Measurements from ENCODE around the gene TANC1.

Gene TANC1

DNA sequence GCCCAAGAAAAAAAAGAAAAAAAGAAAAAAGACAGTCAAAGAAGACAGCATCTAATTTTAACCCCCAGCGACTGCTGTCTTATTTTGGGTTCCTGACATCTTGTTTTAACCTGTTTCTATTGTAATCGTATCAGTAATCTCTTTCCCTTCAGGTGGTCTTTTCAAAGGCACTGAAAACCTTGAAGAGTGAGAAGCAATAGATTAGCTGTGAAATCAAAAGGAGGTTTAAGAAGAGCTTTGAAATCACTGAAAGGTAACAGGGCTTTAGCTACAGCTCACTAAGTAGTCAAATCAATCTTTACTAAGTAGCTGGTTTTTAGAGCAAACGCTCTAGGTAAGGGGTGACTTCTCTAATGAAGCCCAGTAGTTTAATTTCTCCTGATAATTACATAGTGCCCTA, 5.4 kb upstream of the TANC1 start:
- DNase-seq: no peak

DNA sequence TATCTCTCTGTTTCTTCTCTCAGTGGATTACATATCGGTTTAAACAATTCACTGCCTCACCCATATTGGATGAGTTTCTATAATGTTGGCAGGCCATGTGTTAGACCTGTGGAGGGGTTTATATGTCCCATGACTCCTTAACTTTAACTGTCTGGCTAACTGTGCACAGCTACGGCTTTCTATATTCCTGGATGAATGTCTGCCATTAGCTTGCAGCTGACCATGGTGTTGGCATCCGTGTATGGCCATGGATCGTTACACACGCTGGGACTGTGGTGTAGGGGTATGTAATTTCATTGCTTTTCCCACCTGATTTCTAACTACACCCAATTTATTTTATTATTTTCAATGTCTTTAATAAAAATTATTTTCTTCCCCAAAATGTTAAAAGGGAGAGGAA, 3.3 kb upstream of the TANC1 start:
- DNase-seq: no peak

DNA sequence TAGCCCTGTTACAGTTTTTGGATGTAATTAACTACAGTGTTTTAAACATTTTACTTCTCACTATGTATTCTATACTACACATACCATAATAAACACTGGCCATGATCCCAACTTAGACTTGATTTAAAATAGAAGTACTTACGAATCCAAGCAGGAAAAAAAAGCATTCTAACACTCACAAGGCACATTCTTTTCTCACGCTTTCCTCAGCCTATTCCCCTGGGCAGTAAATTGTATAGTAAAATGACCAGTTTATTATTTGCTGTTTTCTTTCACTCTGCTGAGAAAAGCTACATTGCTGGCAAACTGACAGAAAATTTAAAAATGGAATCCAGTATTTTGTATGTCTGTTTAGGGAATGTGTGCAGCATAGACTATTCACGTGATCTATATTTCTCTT, 2.8 kb upstream of the TANC1 start:
- no peak for DNase-seq

DNA sequence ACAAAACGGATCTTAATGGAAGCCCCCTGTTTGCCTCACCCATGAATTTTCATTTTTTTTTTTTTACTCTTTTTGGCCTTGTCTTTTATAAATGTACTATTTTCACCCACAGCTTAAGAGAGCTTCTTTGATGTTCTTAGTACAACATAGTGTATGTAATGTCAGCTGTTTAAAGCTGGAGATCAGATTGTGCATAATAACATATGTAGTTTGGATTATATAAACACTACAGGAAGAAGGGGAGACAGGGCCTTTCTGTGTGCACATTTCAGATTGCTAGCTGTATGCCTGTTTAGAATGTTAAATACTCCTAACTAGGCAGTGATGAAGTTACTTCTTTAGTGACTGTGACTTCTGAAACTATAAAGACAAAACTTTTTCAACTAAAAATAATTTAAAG, 2.1 kb upstream of the TANC1 start:
- DNase-seq: no peak

DNA sequence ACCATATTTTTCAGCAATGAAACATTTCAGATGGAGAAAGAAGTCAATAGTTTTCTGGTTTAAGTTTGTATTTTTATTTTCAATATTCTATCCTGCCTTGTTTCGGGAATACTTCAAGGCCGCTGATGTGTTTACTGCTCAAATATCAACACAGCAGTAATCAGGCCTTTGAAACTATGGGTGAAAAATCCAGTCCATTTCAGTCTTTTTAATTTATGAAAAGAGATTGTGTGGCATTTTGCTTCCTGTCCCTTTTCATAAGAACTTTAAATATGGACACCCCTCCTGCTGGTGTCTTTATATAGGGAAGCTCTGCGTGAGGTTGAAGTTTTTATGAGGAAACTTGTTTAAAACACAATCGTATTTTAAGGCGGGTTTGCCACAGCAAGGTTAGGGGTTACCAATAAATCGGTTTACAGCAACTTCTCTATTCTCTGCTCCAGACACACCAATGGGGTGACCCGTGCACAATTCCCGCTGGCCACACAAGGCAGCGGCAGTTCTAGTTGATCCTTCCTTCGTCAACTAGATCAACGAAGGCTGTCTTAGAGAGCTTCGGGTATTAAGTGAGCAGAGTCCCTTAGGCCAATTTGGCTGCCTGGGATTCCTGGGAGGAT, 1.2 kb upstream of the TANC1 start:
- no peak for DNase-seq

DNA sequence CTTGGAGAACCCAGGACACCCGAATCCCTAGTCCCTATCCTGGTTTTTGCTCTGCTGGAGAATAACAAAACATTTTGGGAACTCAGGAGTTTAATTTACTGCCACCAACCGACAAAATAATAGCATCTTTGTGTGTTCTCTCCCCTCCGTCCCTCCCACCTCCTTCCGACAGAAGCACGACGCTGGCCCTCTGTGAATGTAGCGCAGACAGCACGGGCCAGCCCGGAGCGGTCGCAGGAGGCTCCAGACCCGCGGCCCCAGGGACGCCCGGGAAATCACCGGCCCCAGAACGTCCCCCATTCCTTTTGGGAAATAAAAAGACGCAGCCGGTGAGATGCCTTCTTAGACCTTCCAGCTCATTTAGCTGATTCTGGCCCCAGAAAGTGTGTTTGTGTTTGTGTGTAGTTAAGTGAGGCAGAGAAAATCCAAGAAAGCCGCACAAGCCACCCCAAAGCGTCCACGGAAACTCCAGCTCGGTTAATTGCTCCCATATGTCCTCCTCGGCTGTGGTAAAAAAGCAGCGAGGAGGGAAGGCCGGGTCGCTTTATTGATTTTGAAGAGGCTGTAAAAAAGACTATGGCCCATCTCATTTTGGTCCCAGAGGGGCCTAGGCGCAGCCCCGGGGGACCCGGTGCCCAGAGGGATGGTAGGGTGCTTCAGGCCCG, 577 bp upstream of the TANC1 start:
- DNase-seq: no peak

DNA sequence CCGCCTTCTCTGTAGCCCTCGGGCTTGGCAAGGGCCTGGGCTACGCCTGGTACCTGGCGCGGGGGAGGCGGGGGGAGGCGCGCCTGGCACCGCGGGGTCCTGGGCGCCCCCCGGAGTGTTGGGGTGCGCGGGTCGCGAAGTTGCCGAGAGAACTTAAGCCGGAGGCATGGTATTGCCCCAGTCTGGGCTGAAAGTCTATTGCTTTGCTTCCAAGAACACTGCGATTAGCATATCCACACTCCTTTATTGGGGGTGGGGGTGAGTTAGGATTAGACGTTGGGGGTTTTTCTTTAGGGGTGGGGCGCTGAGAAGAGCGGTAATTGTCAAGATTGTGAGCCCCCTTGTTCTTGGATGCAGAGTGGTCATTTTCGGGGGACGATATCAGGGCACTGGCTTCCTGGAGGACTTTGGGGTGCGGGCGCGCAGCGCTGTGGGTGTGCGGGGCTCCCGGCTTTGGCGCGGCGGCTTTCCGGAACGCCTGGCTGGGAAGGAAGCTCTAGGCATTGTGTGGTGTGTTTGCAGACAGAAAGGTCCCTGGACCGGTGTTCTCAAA, 798 bp downstream of the TANC1 start:
- no peak for DNase-seq

DNA sequence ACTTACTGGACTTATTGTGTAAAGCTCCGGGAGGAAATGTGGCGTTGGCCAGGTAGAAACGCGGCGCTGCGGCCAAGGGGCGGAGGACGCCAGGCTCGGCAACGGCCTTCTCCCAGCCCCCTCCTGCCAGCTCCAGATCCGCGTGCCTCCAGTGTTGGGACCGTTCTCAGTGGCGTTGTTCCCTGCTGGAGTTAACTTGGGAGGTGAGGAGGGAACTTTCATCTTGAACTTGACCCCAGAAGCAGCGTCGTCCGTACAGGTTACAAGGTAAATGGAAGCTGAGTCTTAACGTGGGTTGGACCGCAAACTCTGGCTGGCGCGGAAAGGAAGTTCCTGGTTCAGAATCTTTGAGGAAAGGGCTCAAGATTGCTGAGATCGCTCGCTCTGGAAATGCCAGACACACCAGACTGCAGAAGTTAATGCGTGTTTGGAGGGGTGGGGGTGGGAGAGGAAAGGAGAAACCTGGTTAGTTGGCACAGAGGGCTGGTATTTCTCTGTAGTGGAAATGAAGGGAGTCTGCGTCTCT, 1.3 kb downstream of the TANC1 start:
- no peak for DNase-seq

DNA sequence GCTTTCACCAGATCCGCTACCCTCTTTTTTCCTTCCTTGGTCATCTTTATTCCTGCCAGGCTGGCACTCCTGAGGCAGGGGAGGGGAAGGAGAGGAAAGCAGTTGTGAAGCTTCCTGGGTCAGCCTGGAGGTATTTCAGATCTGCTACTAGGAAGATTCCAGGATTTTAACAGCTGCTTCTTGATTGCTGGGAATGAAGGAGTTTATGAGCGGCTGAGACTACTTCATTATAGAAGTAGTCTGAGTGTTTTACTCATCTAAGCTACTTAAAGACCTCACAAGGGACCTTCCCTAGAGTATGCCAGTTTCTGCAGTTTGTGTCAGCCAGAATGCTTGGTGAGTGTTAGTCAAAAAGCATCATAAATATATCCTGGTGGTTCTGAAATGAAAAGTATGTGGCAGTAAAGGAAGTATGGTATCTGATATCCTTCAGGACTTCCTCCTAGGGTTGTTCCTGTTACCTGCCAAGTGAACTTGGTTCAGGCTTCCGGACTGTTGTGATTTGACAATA, 1.9 kb downstream of the TANC1 start:
- DNase-seq: no peak

DNA sequence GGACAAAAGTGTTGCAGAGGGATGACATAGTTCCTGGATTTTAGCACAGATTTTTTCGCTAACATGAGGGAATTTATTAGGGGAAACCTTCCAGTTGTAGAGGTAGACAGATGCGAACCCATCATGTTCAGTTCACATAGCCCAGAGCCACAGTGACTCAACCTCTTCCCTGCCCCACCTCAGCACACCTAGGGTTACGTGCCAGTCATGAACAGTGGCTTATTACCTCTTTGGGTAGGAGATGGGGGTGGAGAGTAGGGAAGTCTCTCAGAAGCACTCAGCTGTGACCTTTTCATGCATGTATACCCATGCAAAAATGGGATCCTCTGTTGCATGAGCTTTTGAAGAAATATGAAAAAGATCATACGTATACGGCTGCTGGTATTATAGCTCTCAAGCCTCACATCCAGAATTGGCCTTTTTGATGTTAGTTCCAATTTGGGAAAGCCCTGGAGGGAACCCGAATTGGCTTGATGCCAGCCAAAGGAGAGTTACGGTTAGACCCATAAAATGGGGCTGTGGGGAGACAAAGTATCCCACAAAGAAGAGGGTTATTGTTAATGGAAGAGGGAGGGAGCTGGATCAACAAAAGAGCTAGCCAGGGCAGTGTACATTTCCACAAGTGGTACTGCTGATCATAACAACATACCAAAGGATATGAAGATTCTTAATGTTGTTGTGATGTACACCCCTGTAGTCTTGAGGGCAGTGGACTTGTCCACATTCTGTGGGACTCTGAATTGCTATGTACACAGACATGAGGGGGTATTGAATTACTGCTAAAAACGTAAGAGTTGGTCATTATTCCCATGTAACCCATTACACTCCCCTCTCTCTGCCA, 4.9 kb downstream of the TANC1 start:
- no peak for DNase-seq

DNA sequence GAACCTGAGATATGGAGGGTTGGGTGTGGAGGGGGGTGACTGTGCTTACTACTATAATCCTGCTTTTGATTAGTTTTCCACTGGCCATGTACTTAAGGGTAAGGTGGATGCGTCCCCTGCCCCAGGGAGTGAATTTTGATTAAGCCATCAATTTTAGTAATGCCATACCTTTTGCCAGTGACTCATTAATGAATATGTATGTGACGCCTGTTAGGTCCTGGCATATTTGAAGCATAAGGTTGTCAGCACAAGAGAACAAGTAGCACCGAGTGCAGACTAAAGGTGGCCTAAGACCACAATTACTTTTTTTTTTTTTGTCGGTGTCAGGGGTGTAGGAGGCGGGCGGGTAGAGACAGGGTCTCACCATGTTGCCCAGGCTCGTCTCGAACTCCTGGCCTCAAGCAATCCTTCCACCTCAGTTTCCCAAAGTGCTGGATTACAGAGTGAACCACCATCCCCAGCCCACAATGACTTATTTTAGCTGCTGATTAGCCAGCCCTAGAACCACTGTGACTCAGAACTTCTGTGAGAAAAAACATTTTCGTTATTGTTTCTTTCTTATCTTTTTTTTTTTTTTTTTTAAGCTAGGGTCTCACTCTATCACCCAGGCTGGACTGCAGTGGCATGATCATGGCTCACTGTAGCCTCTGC, 7.0 kb downstream of the TANC1 start:
- no peak for DNase-seq

DNA sequence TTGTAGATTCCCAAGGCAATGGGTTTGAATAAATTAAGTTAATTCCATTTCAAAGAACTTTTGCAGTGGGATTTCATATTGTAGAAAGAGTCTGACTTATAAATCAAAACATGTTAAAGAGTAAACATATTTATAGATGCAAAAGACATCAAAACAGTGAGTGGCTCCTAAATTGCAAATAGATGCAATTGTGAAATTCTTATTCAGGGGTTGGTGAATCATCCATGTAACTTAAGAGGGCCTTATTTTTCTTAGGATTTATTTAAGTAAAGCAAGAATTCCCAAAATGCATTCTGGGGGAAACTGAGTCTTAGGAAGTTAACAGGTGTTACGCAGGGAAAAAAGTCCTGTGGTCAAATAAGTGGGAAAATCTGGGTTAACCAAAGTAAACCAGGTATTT, 11.3 kb downstream of the TANC1 start:
- DNase-seq: no peak

DNA sequence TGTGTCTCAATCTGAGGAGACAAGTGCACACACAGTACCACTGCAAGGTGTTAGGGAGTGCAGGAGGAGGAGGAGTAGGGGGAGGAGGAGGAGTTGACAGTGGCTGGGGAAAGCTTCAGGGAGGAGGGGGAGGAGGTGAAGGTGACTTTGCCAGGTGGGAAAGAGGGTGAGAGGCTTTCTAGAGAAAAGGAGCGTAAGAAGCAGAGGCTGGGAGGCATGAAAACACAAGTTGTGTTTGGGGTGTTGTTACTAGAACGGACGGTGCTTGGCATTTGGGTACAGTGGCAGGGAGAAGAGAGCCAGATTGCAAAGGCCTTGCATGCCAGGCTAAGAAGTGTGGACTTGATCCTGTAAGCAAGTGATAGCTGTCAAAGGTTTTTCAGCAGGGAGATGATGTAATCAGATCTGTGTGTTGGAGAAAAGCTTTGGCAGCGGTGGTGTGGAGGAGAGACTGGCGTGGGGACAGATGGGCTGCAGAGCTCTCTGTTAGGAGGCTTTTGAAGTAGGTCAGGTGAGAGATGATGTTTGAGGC, 16.2 kb downstream of the TANC1 start:
- DNase-seq: no peak

DNA sequence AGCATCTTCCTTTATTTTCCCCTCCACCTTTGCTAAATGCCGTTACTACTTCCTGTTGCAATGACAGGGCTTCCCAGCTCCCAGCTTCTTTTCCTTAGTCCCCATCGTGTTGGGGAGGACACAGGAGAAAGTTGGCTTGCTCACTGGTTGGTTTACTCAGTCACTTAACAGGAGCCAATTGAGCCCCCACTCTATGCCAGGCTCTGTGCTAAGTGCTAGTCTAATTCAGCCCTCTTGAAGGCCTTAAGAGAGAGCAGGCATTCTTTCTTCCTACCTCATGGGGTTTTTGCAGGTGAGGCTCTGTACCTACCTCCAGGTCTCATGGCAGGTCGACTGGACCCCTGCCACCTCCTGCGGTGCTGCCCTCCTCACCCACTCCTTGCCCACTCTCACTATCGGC, 20.1 kb downstream of the TANC1 start:
- DNase-seq: no peak

DNA sequence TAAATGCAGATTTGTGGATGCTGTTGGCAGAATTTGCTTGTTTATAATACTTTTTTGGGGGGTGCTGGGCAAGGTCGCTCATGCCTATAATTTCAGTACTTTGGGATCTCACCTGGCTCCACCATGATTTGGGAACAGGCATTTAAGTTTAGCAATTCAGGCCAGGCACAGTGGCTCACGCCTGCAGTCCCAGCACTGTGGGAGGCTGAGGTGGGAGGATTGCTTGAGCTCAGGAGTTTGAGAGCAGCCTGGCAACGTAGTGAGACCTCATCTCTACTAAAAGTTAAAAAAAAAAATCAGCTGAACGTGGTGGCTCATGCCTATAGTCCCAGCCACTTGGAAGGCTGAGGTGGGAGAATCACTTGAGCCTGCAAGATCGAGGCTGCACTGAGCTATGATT, 20.7 kb downstream of the TANC1 start:
- no peak for DNase-seq

DNA sequence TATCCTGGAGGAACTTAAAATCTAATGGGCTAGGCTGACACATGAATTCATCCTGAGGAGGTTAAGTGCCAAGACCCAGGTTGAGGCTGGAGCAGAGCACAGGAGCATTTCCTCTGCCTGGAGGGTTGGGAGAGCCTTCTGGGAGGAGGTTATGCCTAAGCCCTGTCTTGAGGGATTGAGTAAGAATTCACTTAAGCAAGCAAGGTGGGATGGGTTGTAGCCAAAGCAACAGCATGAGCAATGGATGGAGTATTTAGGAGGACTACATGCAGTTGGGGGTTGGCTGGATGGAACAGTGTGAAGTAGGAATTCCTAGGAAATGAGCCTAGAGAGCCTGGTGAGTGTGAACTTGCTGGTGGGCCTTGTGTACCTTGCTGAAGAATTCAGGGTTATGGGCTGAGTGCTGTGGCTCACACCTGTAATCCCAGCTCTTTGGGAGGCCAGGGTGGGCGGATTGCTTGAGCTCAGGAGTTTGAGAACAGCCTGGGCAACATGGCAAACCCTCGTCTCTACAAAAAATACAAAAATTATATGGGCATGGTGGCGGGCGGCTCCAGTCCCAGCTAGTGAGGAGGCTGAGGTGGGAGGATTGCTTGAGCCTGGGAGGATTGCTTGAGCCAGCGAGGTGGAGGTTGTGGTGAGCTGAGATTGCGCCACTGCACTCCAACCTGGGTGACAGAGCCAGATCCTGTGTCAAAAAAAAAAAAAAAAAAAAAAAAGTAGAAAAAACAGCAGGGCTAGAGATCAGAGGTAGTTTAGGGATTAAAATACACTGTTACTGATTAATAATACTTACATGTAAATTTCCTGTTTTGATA, 22.2 kb downstream of the TANC1 start:
- DNase-seq: no peak

DNA sequence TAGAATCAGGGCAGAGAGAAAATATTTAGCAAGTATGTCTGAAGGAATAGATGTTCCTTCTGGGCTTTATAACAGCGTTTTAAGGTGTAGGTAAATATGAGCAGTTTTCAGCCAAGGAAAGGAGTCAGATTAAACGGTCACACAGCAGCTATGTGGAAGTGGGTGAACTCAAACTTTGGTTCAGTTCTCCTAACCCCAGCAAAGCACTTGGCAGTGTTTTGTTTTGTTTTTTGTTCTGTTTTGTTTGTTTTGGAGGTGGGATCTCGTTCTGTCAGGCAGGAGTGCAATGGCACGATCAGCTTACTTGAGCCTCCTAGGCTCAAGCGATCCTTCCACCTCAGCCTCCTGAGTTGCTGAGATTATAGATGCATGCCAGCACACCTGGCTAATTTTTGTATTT, 24.6 kb downstream of the TANC1 start:
- no peak for DNase-seq

DNA sequence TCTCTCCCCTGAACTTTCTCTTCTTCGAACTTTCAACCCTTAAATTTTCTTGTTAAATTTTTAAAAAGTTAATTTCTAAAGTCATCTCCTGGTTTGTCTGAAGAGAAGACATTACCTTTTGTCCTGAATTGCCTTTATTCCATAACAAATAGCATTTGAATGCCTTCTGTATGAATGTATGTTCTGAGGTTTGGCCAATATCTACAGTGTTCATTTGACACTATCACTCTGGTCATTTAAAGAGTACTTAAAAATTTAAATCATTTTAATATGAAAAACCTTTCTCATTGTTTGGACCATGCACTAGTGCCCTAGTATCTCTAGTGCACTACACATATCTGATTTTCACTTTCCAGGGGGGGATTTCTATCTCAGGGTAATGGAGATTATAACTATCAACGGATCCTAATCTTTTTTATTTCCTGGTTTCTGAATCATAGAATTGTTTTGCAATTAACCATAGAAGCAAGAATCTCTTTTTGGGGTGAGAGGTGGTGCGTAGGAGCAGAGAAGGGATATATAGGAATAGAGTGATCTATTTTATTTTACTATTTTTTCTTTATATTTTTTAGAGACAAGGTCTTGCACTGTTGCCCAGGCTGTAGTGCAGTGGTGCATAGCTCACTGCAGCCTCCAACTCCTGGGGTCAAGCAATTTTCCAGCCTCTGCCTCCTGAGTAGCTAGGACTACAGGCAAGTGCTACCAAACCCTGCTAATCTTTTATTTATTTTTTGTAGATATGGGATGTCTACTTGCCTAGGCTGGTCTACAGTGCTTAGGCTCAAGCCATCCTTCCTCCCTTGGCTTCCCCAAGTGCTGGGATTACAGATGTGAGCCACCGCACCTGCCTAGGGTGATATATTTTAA, 25.5 kb downstream of the TANC1 start:
- no peak for DNase-seq

DNA sequence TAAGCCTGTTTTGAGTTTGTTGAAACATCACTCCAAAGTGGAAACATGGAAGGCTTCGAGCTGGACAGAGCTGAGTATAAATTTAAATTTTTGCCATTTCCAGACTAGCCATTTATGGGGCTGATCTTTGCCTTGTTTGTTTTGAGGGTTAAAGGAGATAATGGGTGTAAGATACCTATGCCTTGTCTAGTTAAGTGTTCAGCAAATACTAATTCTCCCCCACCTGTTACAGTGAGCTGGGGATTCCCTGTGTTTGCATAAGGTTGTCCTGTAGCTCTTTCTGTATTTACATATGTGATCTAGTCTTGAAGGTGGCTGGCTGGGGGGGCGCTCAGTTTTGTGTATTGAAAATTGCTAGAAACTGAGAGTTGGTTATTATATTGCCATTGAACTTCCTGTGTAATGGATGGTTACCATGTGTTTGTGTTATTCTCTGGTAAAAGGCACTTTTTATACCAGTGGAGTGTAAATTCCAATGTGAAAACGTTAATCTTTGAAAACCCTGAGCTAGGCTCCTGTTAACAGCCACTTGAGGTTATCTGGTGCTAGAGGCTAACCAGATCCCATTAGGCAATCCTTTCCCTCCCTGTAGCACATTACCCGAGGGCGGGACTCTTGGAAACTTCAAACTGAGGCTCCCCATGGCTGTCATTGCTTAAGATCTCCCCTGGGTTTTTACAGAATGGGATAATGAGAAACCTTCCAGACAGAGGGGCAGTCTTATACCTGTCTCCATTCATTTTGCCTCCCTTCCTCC, 26.7 kb downstream of the TANC1 start:
- no peak for DNase-seq

DNA sequence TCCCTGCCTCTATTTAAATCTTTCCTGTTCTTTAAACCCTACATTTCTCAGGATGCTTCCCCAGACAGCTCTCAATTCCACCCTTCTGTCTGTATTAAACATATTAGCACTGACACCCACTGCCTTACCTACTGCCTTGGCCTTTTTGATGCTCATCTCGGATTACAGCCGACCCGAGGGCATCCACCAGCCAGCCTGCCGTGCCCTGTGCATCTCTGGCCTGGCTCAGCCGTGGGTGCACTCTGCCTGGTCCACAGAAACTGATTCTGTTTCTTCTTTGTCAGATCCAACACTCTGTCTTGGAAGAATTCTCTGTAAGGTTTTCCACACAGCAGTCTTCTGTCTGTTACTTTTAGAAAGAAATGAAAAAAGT, 27.2 kb downstream of the TANC1 start:
- DNase-seq: no peak

Data from CD4-positive, alpha-beta T cell treated with Interleukin-1 beta for 1 hour (primary cell).